SIG-M5 (cell line): ENCODE measurements around the gene IFT122.
"Not testable (repeated sequence)": the region's sequence is repeated elsewhere in the genome, so short reads cannot be mapped to it uniquely, and the experiment has no call there.

ENCODE experiments used
- DNase-seq: peaks from one replicate; lab custom pipeline; 2025; lab: John Stamatoyannopoulos, UW

Gene IFT122, protein sequence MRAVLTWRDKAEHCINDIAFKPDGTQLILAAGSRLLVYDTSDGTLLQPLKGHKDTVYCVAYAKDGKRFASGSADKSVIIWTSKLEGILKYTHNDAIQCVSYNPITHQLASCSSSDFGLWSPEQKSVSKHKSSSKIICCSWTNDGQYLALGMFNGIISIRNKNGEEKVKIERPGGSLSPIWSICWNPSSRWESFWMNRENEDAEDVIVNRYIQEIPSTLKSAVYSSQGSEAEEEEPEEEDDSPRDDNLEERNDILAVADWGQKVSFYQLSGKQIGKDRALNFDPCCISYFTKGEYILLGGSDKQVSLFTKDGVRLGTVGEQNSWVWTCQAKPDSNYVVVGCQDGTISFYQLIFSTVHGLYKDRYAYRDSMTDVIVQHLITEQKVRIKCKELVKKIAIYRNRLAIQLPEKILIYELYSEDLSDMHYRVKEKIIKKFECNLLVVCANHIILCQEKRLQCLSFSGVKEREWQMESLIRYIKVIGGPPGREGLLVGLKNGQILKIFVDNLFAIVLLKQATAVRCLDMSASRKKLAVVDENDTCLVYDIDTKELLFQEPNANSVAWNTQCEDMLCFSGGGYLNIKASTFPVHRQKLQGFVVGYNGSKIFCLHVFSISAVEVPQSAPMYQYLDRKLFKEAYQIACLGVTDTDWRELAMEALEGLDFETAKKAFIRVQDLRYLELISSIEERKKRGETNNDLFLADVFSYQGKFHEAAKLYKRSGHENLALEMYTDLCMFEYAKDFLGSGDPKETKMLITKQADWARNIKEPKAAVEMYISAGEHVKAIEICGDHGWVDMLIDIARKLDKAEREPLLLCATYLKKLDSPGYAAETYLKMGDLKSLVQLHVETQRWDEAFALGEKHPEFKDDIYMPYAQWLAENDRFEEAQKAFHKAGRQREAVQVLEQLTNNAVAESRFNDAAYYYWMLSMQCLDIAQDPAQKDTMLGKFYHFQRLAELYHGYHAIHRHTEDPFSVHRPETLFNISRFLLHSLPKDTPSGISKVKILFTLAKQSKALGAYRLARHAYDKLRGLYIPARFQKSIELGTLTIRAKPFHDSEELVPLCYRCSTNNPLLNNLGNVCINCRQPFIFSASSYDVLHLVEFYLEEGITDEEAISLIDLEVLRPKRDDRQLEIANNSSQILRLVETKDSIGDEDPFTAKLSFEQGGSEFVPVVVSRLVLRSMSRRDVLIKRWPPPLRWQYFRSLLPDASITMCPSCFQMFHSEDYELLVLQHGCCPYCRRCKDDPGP

DNA sequence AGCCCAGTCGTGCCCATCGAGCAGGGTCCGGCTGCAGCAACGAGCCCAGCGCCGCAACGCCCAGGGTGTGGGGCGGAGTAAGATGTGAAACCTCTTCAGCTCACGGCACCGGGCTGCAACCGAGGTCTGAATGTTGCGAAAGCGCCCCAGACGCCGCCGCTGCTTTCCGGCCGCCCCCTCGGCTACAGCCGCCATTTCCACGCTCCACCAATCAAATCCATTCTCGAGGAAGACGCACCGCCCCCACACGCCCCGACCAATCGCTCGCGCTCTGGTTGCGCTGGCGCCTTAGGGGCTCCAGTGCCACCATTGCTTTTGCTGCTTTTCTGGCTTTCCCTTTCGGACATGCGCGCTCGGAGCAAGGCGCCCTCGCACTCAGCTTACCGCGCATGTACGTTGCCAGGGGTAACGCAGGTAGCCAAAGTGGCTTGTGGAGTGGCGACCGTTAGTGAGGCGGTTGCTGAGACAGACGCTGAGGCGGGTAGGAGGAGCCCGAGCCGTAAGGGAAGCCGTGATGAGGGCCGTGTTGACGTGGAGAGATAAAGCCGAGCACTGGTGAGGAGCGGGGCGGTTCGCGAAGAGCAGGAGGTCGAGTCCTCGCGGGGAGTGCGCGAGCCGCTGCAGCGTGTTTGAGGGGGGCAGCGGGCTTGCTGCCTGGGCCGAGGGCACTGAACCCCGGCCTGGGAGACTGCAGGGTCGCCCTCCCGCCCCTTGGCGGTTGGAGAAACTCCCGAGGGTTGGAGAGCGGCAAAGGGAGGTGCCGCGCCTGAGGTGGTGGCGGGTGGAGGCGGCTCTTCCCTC lies at the start of gene IFT122, which contains the start of gene MBD4:
Gene IFT122 (plus strand): TSS at position 408 of the 801 bp plus-strand sequence. CDS start 107 bp downstream, at position 515.
Gene MBD4 (minus strand): TSS at position 132 of the 801 bp plus-strand sequence. CDS start 115 bp downstream, at position 17.
- DNase-seq, result peak; percentile 97

DNA sequence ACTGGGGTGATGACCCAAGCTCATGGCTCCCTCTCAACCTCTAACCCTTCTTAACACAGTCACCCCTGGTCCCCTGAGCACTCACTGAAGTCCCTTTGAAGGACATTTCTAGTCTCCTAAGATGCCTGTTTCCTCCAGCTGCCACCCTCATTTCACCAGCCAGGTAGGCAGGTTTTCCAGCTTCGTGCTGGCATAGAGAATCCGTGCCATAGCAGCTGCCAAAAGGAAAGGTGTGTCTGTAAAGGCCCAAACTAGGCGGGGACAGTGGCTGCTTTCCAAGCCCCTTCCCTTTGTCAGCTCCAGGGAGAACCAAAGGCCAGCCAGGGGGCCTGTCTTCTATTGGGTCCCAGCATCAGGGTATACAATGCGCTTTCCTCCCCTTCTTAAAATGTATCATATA lies 48.4 kb upstream of the IFT122 start:
- DNase-seq, result not testable (repeated sequence)

DNA sequence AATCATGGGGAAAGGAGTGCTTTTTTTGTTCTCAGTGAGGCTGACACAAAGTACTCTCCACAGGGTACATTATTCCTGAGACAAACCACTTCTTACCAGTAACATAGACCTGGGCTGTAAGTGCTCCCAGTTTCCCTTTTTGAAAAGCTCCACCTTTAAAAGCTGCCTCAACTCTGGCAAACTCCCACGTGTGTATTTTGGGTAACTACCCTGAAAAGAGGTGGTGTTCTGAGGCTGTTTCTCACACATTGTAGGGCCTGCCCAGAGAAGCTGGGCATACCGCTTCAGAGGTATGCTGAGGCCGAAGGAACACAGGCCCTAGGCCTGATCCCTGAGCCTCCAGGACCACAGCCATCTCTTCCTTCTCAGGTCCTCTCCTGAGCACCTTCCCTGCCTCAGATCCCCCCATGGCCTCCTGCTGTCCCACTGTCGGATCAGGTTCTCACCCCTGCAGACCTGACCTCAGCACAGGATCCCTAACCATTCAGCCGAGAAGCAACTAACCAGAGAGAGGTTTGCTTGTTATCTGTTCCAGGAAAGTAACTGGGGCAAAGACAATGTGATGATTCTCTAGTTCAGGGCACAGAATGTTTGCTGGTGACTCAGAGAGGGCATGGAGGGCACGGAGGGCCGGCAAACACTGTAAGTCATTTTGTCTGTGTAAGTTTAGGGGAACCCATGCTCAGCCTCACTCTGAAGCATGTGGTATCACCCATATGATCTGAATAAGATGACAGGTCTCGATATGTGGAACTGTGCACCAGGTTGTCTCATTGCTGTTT lies 47.7 kb upstream of the IFT122 start:
- DNase-seq, result not testable (repeated sequence)

DNA sequence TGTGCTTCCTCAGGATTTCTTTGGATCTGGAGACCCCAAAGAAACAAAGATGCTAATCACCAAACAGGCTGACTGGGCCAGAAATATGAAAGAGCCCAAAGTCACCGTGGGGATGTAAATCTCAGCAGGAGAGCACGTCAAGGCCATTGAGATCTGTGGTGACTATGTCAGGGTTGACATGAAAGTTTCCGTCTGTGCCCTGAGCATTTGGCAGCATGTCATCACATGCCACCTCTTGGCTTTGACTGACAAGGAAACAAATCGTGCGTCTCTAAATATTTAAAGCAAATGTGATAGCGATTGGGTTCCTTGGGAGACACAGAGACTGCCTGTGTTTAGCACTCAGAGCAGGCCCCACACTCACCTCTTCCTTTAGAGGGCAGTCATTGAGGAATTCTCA lies 46.8 kb upstream of the IFT122 start:
- DNase-seq, result no peak

DNA sequence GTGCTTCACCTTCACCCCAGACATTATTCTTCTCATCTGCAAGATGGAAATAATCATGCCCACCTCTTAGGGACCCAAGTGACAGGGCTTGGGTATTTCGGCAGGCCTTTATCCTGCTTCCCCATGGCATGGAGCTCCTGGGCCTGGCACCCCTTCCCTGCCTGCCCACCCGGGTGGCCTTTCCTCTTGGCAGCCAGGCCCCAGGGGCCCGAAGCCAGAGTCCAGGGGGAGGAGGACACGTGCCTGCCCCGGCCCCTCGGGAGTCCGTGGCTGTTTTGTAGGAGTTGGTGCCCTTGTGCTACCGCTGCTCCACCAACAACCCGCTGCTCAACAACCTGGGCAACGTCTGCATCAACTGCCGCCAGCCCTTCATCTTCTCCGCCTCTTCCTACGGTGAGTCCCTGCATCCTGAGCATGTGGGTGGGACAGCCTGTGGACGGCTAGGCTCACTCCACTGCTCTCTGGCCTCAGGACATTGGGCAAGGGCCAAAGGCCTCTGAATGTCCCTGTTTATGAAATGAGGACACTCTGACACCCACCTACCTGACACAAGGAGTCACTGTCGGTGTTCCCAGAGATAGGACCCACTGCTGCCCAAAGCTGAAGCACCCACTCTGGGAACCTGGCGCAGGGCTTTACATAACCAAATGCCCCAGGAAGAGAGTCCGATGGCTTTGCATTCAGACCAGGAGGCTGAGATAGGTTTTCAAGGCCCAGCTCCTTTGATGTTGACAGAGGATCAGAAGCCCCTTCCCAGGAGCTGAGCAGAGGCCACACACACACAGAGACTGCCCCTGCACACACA lies 46.1 kb upstream of the IFT122 start:
- not testable (repeated sequence) for DNase-seq

DNA sequence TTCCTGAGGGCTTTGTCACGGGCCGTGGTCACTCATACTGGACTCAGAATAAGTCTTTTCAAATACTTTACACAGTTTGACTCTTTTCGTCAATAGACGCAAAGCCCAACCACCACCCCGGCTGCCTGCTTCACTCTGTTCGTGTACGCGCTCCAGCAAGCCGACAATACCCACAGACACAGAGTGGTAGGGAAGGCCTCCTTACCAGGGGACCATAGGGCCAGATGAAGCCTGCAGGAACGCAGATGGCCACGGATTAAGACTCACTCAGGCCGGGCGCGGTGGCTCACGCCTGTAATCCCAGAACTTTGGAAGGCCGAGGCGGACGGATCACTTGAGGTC lies 41.2 kb upstream of the IFT122 start:
- no peak for DNase-seq

DNA sequence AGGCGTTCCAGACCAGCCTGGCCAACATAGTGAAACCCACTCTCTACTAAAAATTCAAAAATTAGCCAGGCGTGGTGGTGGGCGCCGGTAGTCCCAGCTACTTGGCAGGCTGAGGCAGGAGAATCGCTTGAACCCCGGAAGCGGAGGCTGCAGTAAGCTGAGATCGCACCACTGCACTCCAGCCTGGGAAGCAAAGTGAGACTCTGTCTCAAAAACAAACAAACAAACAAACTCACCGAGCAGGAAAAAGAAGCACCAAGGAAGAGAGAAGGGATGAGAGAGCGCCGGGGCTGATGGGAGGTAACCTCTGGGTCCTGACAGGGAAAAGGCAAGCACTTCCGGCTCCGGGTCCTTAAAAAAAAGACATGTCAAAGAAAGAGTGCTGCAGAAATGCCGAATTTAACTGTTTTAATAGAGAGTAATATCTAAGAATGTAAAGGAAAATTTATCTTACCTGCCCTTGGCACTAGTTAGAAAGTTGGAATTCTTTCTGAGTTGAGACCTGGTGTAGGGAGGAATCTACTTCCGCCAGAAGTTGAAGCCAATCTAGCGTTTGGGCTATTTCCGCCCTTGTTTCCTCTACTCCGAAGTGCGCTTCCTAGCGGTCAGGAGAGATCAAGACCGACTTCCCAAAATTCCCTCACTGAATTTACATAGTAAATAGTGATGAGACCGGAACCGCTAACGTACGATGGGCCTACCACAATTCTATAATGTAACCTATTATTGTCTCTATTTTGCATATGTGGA lies 40.7 kb upstream of the IFT122 start:
- DNase-seq, result peak; percentile 74

DNA sequence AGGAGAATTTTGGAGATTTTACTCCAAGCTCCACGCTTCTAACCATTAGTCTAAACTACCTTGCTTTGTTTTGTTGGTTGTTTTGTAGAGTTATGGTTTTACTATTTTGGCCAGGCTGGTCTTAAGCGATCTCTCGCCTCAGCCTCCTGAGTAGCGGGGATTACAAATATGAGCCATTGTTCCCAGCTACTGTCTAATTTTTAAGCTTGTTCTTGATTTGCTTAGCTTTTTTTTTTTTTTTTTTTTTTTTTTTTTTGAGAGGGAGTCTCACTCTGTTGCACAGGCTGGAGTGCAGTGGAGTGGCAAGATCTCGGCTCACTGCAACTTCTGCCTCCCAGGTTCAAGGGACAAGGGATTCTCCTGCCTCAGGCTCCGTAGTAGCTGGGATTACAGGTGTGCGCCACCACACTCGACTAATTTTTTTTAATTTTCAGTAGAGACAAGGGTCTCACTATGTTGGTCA lies 40.1 kb upstream of the IFT122 start:
- no peak for DNase-seq

DNA sequence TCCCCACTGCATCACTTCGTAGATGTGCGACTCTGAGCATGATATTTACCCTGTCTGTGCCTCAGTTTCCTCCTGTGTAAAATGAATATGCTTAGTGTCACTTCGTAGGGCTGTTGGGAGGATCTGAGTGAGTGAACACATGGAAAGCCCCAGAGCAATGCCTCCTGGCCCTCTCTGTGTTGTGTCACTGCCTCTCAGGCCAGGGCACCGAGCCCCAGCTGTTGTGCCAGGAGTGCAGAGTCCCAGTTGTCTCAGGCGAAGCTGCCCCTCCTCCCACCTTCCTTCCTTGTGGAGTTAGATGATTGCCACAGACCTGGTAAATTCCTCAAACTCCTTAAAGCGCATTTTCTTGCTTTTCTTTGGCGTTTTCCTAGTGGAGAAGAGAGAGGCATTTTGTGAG lies 37.8 kb upstream of the IFT122 start:
- DNase-seq, result no peak

DNA sequence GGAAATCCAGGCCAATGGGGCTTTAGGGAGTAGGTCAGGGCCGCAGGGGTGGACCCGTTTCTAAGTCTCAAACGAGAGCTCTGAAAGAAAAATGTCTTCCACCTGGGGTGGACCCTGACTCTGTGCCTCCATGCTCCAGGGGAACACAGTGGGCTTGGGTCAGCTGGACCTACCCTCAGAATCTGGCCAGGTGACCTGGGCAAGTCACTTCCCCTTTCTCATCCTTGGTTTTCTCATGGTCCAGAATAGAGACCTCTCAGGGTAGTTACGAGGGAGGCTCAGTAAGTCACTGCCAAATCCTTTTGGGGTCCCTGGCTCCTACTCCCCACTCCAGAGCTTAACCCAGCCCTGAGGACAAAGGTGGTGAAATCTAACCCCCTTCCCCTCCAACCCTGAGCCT lies 37.4 kb upstream of the IFT122 start:
- no peak for DNase-seq

DNA sequence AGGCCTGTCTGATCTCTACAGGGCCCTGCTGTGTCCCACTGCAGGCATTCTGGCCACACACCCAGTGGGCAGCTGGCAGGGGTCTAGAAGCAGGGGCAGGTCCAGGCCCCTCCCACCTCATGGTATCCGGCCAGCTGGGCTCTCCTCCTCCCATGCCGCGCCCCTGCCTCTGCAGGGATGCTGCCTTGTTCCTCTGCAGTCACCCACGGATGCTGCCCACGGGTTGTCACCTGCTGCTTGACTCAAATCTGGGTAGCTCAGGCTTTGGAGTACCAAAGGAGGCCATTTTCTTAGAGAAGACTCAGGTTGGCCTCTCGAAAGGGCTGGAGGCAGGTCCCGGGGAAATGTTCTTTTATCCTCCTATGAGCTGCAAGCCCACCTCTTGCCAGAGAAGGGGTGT lies 36.6 kb upstream of the IFT122 start:
- no peak for DNase-seq

DNA sequence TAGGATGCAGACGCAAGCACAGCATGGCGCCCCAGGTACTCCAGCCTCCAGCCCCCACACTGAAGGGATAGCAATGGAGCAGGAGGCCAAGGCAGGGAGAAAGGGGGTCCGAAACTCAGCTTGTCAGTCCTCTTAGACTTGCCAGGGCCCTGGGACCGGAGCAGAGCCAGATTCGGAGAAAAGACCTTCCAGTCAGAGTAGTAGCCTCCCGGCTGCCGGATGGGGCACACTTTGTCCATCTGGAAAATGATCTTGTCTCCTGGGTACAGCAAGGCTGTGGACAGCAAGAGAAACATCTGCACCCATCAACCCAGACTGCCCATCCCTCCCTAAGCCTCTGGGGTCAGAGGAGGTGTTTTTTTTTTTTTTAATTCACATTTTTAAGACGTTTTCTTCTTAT lies 35.9 kb upstream of the IFT122 start:
- no peak for DNase-seq

DNA sequence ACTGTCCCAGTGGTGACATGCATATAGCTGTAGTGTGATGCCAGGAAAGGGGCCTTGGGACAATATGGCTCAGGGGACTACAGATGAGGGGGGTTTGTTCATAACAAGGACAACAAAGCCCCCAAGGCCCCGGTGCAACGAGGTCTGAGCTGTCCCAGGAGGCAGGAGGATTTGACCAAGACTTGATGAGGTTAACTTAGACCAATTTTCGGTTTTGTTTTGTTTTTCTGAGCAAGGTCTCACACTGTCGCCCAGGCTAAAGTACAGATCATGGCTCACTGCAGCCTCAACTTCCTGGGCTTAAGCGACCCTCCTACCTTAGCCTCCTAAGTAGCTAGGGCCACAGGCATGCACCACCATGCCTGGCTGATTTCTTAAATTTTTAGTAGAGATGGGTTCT lies 35.4 kb upstream of the IFT122 start:
- no peak for DNase-seq

DNA sequence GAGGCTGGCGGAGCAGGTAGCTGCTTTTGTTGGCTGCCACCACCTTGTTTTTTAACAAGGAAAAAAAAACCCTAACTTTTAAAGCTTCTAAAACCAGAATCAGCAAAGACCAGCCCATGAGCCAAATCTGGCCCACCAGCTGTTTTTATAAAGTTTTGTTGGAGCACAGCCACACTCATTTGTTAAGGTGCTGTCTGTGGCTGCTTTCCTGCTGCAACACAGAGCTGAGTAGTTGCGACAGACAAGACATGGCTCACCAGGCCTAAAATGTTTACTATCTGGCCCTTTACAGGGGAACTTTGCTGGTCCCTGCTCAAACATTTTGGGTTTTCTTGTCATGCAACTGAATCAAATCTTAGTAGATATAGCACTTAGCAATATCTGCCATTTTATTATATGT lies 30.5 kb upstream of the IFT122 start:
- no peak for DNase-seq

DNA sequence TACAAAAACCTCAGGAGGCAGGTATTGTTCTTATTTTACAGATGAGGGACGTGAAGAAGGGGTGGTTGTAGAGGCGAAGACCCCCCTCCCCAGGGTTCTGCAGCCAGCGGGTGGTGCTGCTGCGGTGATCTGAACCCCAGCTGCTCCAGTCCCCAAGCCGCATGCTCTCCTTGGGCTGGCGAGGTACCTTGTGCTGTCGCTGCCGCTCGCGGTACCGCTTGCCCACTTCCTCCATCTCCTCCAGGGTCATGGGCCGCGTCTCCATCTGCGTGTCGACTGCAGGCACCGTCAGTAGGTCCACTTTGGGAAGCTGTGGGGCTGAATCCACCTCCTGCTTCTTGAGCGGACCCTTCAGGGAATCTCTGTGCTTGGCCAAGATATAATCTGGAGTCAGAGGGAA lies 29.1 kb upstream of the IFT122 start:
- DNase-seq, result no peak

DNA sequence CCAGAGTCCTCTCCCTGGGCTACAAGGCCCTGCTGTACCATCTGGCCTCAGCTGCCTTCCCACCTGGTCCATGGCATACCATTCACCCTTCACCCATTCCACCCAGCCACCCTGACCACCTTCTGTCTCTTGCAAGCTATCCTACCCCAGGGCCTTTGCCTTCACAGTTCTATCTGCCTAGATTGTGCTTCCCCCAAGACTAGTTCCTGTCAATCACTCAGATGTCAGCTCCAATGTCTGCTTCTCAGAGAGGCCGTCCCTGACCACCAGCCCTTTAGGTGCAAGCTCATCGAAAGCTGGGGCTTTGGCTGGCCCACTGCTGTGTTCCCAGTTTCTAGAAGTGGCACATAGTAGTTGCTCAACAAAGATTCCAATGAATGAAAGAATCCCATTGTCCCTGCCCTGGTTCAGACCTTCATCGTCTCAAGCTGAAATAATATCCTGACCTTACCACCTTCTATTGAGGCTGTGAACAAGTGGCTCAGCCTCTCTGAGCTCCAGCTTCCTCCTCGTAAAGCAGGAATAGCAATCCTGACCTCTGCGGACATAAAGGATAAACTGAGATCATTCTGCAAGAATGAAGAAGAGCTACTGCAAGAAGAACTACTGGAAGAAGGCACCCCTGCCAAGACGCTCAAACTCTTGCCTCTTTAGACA lies 27.4 kb upstream of the IFT122 start:
- no peak for DNase-seq

DNA sequence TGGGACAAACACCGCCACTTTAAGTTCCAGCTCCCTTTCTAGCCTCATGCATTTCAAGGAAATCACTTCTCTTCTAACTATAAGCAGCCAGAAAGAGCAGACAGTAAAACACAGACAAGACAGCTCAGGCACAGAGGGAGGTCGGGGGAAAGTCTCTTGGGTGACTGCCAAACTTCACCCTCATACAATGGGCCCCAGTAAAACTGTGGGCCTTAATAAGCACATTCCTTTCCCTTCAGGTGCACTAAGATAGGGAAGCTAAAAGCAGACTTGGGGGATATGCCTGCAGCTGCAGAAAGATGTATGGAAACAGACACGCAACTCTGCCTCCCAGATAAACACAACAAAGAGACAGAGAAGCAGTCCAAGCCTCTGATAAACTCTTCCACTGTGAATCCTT lies 26.8 kb upstream of the IFT122 start:
- DNase-seq, result not testable (repeated sequence)
